ENCODE measurements around the gene IL1B.

DNA sequence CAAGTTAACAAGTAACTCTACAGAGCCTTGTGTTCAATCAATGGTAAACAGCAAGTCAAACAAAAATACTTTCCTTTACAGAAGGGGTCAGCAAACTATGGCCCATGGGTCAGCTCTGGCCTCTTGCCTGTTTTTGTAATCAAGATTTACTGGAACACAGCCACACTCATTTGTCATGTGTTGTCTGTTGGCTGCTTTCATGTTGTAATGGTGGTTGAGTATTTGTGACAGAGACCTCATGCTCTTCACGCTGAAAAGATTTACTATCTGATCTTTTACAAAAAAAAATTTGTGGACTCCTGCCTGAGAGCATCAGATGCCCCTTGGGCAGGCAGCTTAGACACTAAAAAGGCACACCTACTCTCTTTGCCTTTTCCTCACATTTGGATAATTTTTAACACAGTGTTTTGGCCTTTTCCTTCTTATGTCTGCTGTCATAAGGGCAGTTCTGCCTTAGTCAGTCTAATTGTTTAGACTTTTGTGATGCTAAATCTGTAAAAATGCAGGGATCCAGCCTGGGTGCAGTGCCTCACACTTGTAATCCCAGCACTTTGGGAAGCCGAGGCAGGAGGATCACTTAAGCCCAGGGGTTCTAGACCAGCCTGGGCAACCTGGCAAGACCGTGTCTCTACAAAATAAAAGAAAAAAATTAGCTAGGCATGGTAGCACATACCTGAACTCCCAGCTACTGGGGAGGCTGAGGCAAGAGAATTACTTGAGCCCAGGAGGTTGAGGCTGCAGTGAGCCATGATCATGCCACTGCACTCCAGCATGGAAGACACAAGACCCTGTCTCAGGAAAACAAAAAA, 18.3 kb downstream of the IL1B start:
- TF ChIP-seq, protein P1, sequence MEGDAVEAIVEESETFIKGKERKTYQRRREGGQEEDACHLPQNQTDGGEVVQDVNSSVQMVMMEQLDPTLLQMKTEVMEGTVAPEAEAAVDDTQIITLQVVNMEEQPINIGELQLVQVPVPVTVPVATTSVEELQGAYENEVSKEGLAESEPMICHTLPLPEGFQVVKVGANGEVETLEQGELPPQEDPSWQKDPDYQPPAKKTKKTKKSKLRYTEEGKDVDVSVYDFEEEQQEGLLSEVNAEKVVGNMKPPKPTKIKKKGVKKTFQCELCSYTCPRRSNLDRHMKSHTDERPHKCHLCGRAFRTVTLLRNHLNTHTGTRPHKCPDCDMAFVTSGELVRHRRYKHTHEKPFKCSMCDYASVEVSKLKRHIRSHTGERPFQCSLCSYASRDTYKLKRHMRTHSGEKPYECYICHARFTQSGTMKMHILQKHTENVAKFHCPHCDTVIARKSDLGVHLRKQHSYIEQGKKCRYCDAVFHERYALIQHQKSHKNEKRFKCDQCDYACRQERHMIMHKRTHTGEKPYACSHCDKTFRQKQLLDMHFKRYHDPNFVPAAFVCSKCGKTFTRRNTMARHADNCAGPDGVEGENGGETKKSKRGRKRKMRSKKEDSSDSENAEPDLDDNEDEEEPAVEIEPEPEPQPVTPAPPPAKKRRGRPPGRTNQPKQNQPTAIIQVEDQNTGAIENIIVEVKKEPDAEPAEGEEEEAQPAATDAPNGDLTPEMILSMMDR (IDR thresholded peaks at IDR 0.05) = no peak
- no peak for TF ChIP-seq POLR2A (IDR thresholded peaks at IDR 0.05)

All from tibial nerve (tissue), 3 donors.